ENCODE results near the gene TAF11L2. TPM values are rescaled to one million over a fixed set of nuclear protein-coding genes. Genes with fewer than 3 reads are reported as not detected.
"Not testable (repeated sequence)": the region's sequence is repeated elsewhere in the genome, so short reads cannot be mapped to it uniquely, and the experiment has no call there.

The TAF11L2 gene
- not detected for polyA plus RNA-seq (2013, experiment 1 of 4)
- polyA plus RNA-seq (2013, experiment 2 of 4), result not detected
- polyA plus RNA-seq (2013, experiment 3 of 4), result not detected
- polyA plus RNA-seq (2013, experiment 4 of 4), result not detected

DNA sequence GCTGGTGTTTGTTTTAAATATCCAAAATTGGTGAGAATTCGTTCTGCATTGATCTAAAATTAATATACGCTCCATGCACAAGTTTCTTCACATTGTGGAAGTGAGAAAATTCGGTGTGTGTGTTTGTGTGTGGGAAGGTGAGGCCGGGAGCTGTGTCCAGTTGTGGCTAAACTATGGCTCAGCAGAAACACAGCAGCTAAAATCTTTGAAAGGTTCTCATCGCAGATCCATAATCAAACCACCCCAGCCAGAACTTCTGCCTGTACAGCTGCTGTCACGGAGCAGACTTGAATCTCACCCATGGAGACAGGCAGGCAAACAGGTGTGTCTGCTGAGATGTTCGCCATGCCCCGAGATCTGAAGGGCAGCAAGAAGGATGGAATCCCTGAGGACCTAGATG lies at the start of gene TAF11L2:
TAF11L2 (plus strand) TSS at position 301 of the 400 bp plus-strand sequence.
- not testable (repeated sequence) for H3K4me1 ChIP-seq (ENCODE audit: control insufficient read depth, insufficient read depth, low read length); H3K9me3 ChIP-seq (ENCODE audit: control insufficient read depth, low read length); H3K27me3 ChIP-seq (ENCODE audit: control insufficient read depth, insufficient read depth, low read length, poor library complexity, severe bottlenecking); H3K4me3 ChIP-seq (ENCODE audit: insufficient read depth, low read depth, low read length); H3K27ac ChIP-seq (ENCODE audit: insufficient read depth, low read depth, low read length, poor library complexity, severe bottlenecking); H3K36me3 ChIP-seq (ENCODE audit: control insufficient read depth, insufficient read depth, low read length)
- WGBS, 2 experiments, result 94% methylated on average over 8 of the region's 8 CpGs

DNA sequence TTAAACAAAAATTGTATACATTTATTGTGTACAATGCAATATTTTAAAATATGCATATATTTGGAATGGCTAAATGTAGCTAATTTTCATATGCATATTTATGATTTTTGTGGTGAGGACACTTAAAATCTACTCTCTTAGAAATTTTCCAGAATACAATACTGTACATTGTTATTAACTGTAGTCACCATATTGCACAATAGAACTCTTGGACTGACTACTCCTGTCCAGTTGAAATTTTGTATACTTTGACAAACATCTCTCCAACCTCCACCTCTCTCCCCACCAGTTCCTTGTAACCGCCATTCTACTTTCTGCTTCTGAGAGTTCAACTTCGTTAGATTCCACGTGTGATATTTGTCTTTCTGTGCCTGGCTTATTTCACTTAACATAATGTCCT lies 49.2 kb upstream of the TAF11L2 start:
- Histone ChIP-seq H3K27me3 (ENCODE audit: control insufficient read depth, insufficient read depth, low read length, poor library complexity, severe bottlenecking) (no peaks in the 10 kb centered on the region), H3K27ac (ENCODE audit: insufficient read depth, low read depth, low read length, poor library complexity, severe bottlenecking) (no peak overlapping the region), H3K4me3 (ENCODE audit: insufficient read depth, low read depth, low read length) (no peak overlapping the region), H3K4me1 (ENCODE audit: control insufficient read depth, insufficient read depth, low read length) (no peaks in the 10 kb centered on the region), H3K36me3 (ENCODE audit: control insufficient read depth, insufficient read depth, low read length) (no peaks in the 10 kb centered on the region), H3K9me3 (ENCODE audit: control insufficient read depth, low read length) (no peaks in the 10 kb centered on the region)
- 93 to 97% methylated on average over 3 of the region's 3 CpGs for WGBS, 2 experiments

DNA sequence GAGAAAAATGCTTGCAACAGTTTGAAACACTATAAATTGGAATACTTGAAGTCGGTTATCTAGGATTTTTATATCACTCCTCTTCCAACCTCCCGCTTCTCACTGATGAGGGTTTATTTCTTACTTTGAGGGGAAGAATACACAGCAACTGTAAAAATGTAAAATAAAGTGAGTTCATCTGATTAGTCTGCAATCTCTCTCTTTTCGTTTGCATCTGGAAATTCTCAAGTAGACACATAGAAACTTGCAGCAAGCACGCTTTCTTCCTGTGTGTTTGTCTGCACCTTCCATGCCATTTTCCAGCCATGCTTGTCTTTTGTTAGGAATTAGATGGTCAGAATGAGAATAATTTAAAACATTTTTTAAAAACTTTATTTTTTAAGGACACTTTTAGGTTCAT lies 45.1 kb upstream of the TAF11L2 start:
- Histone ChIP-seq H3K4me3 (ENCODE audit: insufficient read depth, low read depth, low read length) (no peak overlapping the region), H3K4me1 (ENCODE audit: control insufficient read depth, insufficient read depth, low read length) (no peaks in the 10 kb centered on the region), H3K9me3 (ENCODE audit: control insufficient read depth, low read length) (no peaks in the 10 kb centered on the region), H3K36me3 (ENCODE audit: control insufficient read depth, insufficient read depth, low read length) (no peaks in the 10 kb centered on the region), H3K27ac (ENCODE audit: insufficient read depth, low read depth, low read length, poor library complexity, severe bottlenecking) (no peak overlapping the region), H3K27me3 (ENCODE audit: control insufficient read depth, insufficient read depth, low read length, poor library complexity, severe bottlenecking) (no peaks in the 10 kb centered on the region)
- 94 to 96% methylated on average over 2 to 3 of the region's 4 CpGs for WGBS, 2 experiments

DNA sequence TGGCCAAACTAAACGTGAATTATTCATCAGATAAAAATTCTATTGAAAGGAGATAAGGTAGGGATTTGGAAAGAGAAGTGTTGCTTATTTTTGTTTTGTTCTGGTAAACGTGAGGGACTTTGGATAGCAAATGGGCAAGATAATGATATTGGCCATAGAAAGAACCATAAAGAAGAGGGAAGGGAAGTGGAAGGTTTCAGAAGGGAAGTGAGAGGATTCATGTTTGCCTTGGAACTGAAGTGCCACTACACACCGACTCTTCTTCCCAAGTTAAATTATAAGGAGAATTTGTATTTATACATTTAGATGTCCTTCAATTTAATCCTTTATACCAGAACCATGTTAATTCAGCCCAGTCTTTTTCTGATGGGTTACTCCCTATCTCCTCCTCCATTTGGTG lies 42.1 kb upstream of the TAF11L2 start:
- Histone ChIP-seq H3K9me3 (ENCODE audit: control insufficient read depth, low read length) (no peaks in the 10 kb centered on the region), H3K27me3 (ENCODE audit: control insufficient read depth, insufficient read depth, low read length, poor library complexity, severe bottlenecking) (no peaks in the 10 kb centered on the region), H3K27ac (ENCODE audit: insufficient read depth, low read depth, low read length, poor library complexity, severe bottlenecking) (no peak overlapping the region), H3K4me3 (ENCODE audit: insufficient read depth, low read depth, low read length) (no peak overlapping the region), H3K4me1 (ENCODE audit: control insufficient read depth, insufficient read depth, low read length) (no peaks in the 10 kb centered on the region), H3K36me3 (ENCODE audit: control insufficient read depth, insufficient read depth, low read length) (no peaks in the 10 kb centered on the region)
- 91 to 95% methylated on average over 2 to 3 of the region's 3 CpGs for WGBS, 2 experiments

DNA sequence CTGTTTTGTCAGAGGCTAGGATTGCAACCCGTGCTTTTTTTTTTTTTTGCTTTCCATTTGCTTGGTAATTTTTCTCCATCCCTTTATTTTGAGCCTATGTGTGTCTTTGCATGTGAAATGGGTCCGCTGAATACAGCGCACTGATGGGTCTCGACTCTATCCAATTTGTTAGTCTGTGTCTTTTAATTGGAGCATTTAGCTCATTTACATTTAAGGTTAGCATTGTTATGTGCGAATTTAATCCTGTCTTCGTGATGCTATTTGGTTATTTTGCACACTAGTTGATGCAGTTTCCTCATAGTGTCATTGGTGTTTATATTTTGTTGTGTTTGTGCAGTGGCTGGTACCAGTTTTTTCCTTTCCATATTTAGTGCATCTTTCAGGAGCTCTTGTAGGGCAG lies 36.2 kb upstream of the TAF11L2 start:
- H3K27ac ChIP-seq (ENCODE audit: insufficient read depth, low read depth, low read length, poor library complexity, severe bottlenecking), result no peak overlapping the region
- whole genome bisulfite sequencing, 2 experiments, result 93% methylated on average over 6 of the region's 6 CpGs

DNA sequence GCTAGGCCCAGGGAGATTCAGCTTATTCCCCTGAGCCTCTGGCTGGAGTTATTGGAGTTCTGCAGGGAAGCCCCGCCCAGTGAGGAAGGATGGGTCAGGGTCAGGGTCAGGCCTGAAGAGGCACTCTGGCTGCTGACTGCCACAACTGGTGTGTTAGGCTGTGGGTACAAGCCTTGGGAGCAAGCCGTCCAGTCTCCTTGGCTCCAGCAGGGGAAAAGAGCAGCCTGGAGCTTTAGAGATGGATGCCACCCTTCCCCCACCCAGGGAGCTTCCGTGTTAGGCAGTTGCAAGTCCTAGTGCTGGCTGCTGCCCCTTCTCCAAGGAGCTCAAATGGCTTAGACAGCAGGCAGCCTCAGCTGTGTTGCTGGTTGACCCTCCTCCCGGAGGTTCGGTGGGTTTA lies 34.4 kb upstream of the TAF11L2 start:
- Histone ChIP-seq H3K36me3 (ENCODE audit: control insufficient read depth, insufficient read depth, low read length) (no peaks in the 10 kb centered on the region), H3K9me3 (ENCODE audit: control insufficient read depth, low read length) (no peaks in the 10 kb centered on the region), H3K27ac (ENCODE audit: insufficient read depth, low read depth, low read length, poor library complexity, severe bottlenecking) (no peak overlapping the region), H3K4me3 (ENCODE audit: insufficient read depth, low read depth, low read length) (no peak overlapping the region), H3K27me3 (ENCODE audit: control insufficient read depth, insufficient read depth, low read length, poor library complexity, severe bottlenecking) (no peaks in the 10 kb centered on the region), H3K4me1 (ENCODE audit: control insufficient read depth, insufficient read depth, low read length) (no peaks in the 10 kb centered on the region)
- WGBS, 2 experiments, result 71 to 73% methylated on average over 5 of the region's 5 CpGs

More for the DNA sequence above, 36.2 kb upstream of the TAF11L2 start:
- no peaks in the 10 kb centered on the region for H3K4me1 ChIP-seq (ENCODE audit: control insufficient read depth, insufficient read depth, low read length)
- H3K9me3 ChIP-seq (ENCODE audit: control insufficient read depth, low read length), result no peaks in the 10 kb centered on the region
- H3K27me3 ChIP-seq (ENCODE audit: control insufficient read depth, insufficient read depth, low read length, poor library complexity, severe bottlenecking), result no peaks in the 10 kb centered on the region
- H3K36me3 ChIP-seq (ENCODE audit: control insufficient read depth, insufficient read depth, low read length), result no peaks in the 10 kb centered on the region
- H3K4me3 ChIP-seq (ENCODE audit: insufficient read depth, low read depth, low read length), result no peak overlapping the region

DNA sequence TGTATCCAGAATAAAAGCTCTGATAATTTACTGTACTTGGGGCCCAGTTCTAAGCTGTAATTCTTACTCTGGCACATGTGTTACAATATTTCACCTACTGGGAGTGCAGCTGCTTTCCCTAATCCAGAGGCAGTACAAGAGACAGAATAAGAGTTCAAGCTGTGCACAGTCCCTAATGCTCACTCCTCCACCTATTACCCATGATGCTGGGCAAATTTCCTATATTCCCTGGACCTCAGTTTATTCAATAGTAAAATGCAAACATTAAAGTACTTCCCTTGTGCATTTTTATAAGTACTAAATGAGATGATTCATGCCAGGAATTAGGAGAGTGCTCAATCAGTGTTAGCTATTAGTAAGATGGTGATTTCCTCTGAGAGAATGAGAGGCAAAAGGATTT lies 28.0 kb upstream of the TAF11L2 start:
- no peaks in the 10 kb centered on the region for H3K36me3 ChIP-seq (ENCODE audit: control insufficient read depth, insufficient read depth, low read length)
- H3K9me3 ChIP-seq (ENCODE audit: control insufficient read depth, low read length), result no peaks in the 10 kb centered on the region
- no peaks in the 10 kb centered on the region for H3K27me3 ChIP-seq (ENCODE audit: control insufficient read depth, insufficient read depth, low read length, poor library complexity, severe bottlenecking)
- H3K4me1 ChIP-seq (ENCODE audit: control insufficient read depth, insufficient read depth, low read length), result no peaks in the 10 kb centered on the region
- no peak overlapping the region for H3K4me3 ChIP-seq (ENCODE audit: insufficient read depth, low read depth, low read length)
- no peak overlapping the region for H3K27ac ChIP-seq (ENCODE audit: insufficient read depth, low read depth, low read length, poor library complexity, severe bottlenecking)

DNA sequence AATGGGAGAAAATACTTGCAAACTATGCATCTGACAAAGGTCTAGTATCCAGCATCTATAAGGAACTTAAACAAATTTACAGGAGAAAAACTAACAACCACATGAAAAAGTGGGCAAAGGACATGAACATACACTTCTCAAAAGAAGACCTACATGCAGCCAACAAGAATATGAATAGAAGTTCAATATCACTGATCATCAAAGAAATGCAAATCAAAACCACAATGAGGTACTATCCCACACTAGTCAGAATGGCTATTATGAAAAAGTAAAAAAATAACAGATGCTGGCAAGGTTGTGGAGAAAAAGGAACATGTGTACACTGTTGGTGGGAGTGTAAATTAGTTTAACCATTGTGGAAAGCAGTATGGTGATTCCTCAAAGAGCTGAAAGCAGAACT lies 23.0 kb upstream of the TAF11L2 start:
- H3K4me1 ChIP-seq (ENCODE audit: control insufficient read depth, insufficient read depth, low read length); H3K27ac ChIP-seq (ENCODE audit: insufficient read depth, low read depth, low read length, poor library complexity, severe bottlenecking); H3K9me3 ChIP-seq (ENCODE audit: control insufficient read depth, low read length); H3K4me3 ChIP-seq (ENCODE audit: insufficient read depth, low read depth, low read length); H3K36me3 ChIP-seq (ENCODE audit: control insufficient read depth, insufficient read depth, low read length); H3K27me3 ChIP-seq (ENCODE audit: control insufficient read depth, insufficient read depth, low read length, poor library complexity, severe bottlenecking): not testable (repeated sequence)

DNA sequence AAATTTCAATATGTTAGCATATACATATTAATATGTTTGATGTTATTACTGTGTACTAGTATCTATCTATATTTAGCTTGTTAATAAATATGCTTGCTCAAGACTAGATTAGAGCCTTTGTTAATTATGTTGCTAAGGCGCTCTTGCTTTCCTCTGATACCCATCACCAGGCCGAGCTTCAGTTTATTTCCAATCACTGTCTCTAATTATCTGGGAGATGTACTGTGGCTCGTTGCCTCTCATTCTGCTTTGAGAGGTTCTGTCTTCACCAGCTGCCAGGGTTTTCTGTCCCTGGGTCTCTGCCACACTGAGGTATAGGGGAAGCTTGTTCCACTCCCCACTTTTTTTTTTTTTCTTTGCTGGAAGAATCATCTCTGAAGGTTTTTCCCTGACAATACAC lies 21.0 kb upstream of the TAF11L2 start:
- H3K27ac ChIP-seq (ENCODE audit: insufficient read depth, low read depth, low read length, poor library complexity, severe bottlenecking), result no peak overlapping the region
- WGBS, 2 experiments, result 92 to 98% methylated on average over 3 of the region's 3 CpGs
- H3K4me3 ChIP-seq (ENCODE audit: insufficient read depth, low read depth, low read length), result no peak overlapping the region
- no peaks in the 10 kb centered on the region for H3K9me3 ChIP-seq (ENCODE audit: control insufficient read depth, low read length)
- no peaks in the 10 kb centered on the region for H3K27me3 ChIP-seq (ENCODE audit: control insufficient read depth, insufficient read depth, low read length, poor library complexity, severe bottlenecking)
- H3K4me1 ChIP-seq (ENCODE audit: control insufficient read depth, insufficient read depth, low read length), result peaks cover 5% of the 10 kb centered on the region
- no peaks in the 10 kb centered on the region for H3K36me3 ChIP-seq (ENCODE audit: control insufficient read depth, insufficient read depth, low read length)

DNA sequence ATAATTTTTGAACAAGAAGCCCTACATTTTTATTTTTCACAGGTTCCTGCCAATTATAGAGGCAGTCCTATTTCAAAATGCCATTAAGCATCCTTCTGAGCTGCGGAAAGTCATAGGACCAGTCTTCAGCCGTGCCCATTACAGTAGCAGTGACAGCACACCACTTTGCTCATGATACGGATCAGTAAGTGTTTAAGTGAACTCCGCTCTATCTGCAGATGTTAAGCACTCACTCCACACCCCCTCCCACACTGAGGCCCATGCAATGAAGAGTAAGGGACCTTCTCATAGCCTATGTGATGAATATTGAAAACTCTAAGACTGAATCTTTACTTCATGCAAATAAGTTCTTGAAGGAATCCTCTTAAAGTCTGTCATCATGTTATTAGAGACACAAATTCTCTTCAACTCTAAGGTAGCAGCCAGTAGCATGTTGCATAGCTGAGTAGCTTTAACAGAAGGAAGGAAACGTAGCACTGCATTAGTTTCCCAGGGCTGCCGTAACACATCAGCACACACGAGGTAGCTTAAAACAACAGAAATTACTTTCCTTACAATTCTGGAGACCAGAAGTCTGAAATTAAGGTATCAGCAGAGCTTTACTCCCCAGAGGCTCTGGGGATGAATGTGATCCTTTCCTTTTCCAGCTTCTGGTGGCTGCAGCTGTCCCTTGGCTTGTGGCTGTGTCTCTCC lies 20.3 kb upstream of the TAF11L2 start:
- no peaks in the 10 kb centered on the region for H3K9me3 ChIP-seq (ENCODE audit: control insufficient read depth, low read length)
- WGBS, 2 experiments, result 89 to 94% methylated on average over 7 of the region's 7 CpGs
- H3K27me3 ChIP-seq (ENCODE audit: control insufficient read depth, insufficient read depth, low read length, poor library complexity, severe bottlenecking), result no peaks in the 10 kb centered on the region
- no peak overlapping the region for H3K27ac ChIP-seq (ENCODE audit: insufficient read depth, low read depth, low read length, poor library complexity, severe bottlenecking)
- no peak overlapping the region for H3K4me3 ChIP-seq (ENCODE audit: insufficient read depth, low read depth, low read length)
- H3K4me1 ChIP-seq (ENCODE audit: control insufficient read depth, insufficient read depth, low read length), result peaks cover 5% of the 10 kb centered on the region
- no peaks in the 10 kb centered on the region for H3K36me3 ChIP-seq (ENCODE audit: control insufficient read depth, insufficient read depth, low read length)

DNA sequence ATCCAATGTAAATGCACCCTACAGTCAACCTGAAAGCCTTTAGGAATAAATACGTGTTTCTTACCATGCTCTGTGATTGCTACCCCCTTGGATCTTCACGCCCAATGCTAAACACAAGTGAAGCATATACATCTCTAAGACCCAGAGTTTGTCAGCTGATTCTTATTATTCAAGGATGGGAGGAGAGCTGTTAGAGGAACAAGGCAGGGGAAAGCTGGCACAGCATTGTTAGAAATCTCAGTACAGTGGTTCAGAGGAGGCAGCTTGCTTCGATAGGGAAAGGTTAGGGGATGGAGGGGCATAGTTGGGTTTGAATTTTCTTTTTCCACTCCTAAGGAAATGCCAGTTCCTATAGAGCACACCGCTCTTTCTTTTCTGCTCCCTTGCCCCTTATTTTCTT lies 16.7 kb upstream of the TAF11L2 start:
- no peak overlapping the region for H3K27ac ChIP-seq (ENCODE audit: insufficient read depth, low read depth, low read length, poor library complexity, severe bottlenecking)
- no peaks in the 10 kb centered on the region for H3K27me3 ChIP-seq (ENCODE audit: control insufficient read depth, insufficient read depth, low read length, poor library complexity, severe bottlenecking)
- H3K4me3 ChIP-seq (ENCODE audit: insufficient read depth, low read depth, low read length), result no peak overlapping the region
- 66 to 71% methylated on average over 4 of the region's 4 CpGs for WGBS, 2 experiments
- H3K9me3 ChIP-seq (ENCODE audit: control insufficient read depth, low read length), result no peaks in the 10 kb centered on the region
- H3K4me1 ChIP-seq (ENCODE audit: control insufficient read depth, insufficient read depth, low read length), result peaks cover 5% of the 10 kb centered on the region
- H3K36me3 ChIP-seq (ENCODE audit: control insufficient read depth, insufficient read depth, low read length), result no peaks in the 10 kb centered on the region

Data from ectodermal cell (in vitro differentiated cells).